Measurements from ENCODE around the gene NUAK2. TPM values are rescaled to one million over a fixed set of nuclear protein-coding genes. Genes with fewer than 3 reads are reported as not detected.

NUAK2 gene
- total RNA-seq, 6 experiments from 2014 or later, result 6.3 to 8.2 (median 7.3) TPM

DNA sequence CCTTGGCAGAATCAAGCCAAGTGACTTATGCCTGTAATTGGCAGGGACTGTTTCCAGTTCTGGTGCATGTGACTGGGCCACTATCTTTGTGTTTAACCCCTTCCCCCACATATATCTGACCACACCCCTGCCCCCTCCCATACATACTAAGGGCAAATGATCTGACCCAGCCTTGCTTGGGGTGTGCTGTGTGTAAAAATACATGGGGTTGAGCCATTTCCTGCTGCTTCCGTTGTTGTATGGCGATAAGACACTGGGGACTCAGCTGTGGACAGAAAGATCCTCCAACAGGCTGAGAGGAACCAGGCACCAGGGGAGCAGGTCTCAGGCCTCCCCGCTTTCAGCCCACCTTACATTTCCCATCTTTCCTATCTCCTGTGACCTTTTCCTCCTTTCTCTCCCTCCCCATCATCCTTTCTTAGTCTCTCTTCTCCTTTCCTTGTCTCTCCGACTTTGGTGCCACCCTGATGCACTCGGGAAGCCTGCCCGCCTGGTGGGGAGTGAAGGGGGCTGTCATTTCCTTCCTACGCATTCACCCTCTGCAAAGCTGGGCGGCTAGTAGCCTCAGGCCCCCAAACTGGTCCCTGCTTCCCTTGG lies 54.1 kb downstream of the NUAK2 start:
- Mint-ChIP-seq H3K27ac (no peak overlapping the region), H3K36me3 (ENCODE audit: low read depth) (peaks cover 4% of the 10 kb centered on the region; the same call in 1 of the 2 replicates), H3K9me3 (no peaks in the 10 kb centered on the region), H3K4me3 (no peak overlapping the region), H3K27me3 (ENCODE audit: insufficient read depth) (0 out of 2 replicates have a peak, but pooled peaks cover 2% of the 10 kb centered on the region), H3K4me1 (ENCODE audit: low read depth) (peaks cover 40% of the 10 kb centered on the region)
- TF ChIP-seq, protein P1, sequence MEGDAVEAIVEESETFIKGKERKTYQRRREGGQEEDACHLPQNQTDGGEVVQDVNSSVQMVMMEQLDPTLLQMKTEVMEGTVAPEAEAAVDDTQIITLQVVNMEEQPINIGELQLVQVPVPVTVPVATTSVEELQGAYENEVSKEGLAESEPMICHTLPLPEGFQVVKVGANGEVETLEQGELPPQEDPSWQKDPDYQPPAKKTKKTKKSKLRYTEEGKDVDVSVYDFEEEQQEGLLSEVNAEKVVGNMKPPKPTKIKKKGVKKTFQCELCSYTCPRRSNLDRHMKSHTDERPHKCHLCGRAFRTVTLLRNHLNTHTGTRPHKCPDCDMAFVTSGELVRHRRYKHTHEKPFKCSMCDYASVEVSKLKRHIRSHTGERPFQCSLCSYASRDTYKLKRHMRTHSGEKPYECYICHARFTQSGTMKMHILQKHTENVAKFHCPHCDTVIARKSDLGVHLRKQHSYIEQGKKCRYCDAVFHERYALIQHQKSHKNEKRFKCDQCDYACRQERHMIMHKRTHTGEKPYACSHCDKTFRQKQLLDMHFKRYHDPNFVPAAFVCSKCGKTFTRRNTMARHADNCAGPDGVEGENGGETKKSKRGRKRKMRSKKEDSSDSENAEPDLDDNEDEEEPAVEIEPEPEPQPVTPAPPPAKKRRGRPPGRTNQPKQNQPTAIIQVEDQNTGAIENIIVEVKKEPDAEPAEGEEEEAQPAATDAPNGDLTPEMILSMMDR (IDR thresholded peaks at IDR 0.05), result no peak
- no peak for DNase-seq

DNA sequence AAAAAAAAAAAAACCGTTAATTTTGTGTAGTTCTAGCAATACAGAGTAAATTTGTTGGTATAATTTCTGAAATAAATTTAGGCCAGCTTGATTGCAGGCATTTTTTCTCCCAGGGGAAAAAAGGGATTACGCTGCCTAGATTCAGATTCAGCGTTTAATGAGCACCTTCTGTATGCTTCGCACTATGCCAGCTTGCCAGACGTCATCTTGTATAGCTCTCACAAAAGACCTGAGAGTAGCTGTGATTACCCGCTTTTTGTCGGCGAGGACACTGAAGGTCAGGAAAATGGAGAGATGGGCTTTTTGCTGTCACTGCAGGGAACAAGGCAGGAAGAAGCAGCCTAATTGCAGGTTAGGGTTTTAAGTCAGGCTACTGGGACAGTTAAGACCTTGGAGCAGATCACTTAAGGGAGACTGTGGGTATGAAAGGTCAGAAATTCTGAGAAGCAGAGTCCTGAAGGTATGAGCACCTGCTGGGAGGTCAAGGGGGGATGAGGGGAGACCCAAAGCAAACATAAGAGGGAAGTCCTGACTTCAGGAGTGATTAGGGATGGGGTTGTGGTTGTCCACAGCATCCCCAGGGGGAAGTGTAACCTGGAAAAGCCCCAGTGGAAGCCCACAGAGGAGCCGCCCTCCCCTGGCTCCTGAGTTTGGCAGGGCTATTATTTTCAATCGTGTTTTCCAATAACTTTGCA lies 54.8 kb downstream of the NUAK2 start:
- Mint-ChIP-seq H3K27ac (no peak overlapping the region), H3K27me3 (ENCODE audit: insufficient read depth) (0 out of 2 replicates have a peak, but pooled peaks cover 2% of the 10 kb centered on the region), H3K4me3 (no peak overlapping the region), H3K36me3 (ENCODE audit: low read depth) (peaks cover 4% of the 10 kb centered on the region; the same call in 1 of the 2 replicates), H3K4me1 (ENCODE audit: low read depth) (peaks cover 44% of the 10 kb centered on the region), H3K9me3 (no peaks in the 10 kb centered on the region)
- TF ChIP-seq, protein P1 (IDR thresholded peaks at IDR 0.05), result no peak
- no peak for DNase-seq

DNA sequence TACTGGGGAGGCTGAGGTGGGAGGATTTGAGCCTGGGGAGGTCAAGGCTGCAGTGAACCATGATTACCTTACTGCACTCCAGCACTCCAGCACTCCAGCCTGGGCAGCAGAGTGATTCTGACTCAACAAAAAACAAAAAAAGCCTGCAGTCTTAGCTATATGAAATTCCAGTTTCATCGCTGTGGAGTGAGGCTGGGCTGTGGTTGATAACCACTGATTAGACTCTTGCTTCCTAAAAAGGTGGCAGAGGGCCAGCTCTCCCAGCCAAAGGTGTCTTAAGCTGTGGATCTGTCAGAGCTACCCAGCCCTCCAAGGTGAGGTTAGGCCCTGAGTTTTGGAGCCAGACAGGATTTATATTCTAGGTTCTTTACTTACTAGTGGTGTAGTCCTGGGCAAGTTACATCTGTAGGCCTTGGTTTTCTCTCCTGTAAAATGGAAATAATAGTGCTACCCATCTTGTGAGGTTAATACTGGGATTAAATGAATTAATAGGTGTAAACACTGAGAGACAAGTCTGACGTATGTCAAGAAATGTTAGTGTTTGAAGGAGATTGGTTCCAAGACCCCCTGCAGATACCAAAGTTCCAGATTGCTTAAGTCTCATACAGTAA lies 57.9 kb downstream of the NUAK2 start:
- Mint-ChIP-seq H3K9me3 (no peaks in the 10 kb centered on the region), H3K27ac (no peak overlapping the region), H3K27me3 (ENCODE audit: insufficient read depth) (0 out of 2 replicates have a peak, but pooled peaks cover 2% of the 10 kb centered on the region), H3K36me3 (ENCODE audit: low read depth) (no peaks in the 10 kb centered on the region), H3K4me1 (ENCODE audit: low read depth) (peaks cover 48% of the 10 kb centered on the region), H3K4me3 (no peak overlapping the region)
- DNase-seq, result peak; percentile 24
- TF ChIP-seq, protein P1 (IDR thresholded peaks at IDR 0.05), result no peak

DNA sequence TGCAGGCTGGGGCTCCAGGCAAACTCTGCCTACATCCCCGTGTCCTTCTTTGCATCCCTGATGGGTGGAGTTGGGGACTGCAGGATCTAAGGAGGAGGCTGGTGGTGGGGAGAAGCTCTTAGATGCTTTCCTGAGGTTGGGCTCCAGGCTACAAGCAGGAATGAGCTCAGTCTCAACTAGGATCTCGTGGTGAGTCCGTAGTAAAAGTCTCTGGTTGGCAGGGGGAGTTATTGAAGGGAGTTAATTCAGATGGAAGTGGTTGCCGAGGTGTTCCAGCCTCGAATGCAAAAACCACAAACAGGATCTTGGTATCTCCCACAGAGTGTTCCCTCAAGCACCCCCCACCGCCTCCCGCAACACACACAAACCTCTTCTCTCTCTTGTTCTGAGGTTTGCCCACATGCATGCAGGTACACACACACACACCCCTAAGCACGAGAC lies 58.8 kb downstream of the NUAK2 start:
- Mint-ChIP-seq H3K27me3 (ENCODE audit: insufficient read depth) (0 out of 2 replicates have a peak, but pooled peaks cover 2% of the 10 kb centered on the region), H3K4me3 (no peak overlapping the region), H3K27ac (peak overlapping the region; percentile 54), H3K9me3 (no peaks in the 10 kb centered on the region), H3K36me3 (ENCODE audit: low read depth) (no peaks in the 10 kb centered on the region), H3K4me1 (ENCODE audit: low read depth) (peaks cover 57% of the 10 kb centered on the region)
- TF ChIP-seq, protein P1 (IDR thresholded peaks at IDR 0.05), result no peak
- no peak for DNase-seq

DNA sequence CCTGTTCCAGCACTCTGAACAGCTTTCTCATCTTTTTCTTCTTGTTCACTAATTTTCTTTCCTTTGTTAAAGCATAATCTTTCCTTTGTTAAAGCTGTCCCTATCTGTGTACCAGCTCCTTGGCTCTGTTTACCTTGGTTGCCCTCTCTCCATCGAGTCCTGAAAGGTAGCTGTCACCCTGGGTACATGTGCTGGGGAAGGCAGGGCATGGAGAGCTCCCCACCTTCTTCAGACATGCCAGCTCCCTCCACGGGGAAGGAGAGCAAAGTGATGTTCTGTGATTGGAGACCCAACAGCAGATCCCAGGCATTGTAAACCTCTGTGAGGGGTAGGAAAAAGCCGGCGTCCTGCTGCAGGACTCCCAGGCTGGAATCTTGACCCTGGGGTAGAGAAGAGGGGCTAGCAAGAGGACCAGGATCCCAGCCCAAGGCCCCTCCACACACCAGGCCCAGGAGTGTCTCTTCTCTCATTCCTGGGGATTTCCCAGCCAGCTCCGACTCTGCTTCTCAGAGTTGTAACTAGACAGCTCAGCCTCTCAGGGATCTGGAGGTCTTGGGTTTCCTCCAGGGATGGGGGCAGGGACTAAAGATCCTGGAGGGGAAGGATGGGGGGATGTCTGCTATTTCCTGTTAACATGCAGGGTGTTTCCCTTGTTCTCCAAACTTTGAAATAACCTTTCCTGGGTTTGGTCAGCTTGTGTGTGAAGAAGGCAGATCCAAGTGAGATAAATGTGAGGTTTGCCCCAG lies 59.4 kb downstream of the NUAK2 start:
- Mint-ChIP-seq H3K36me3 (ENCODE audit: low read depth) (no peaks in the 10 kb centered on the region), H3K4me1 (ENCODE audit: low read depth) (peaks cover 59% of the 10 kb centered on the region), H3K4me3 (peak overlapping the region; percentile 55), H3K27ac (peak overlapping the region; percentile 54), H3K27me3 (ENCODE audit: insufficient read depth) (peaks cover 2% of the 10 kb centered on the region; the same call in 1 of the 2 replicates), H3K9me3 (no peaks in the 10 kb centered on the region)
- TF ChIP-seq, protein P1 (IDR thresholded peaks at IDR 0.05), result no peak
- peak; percentile 15 for DNase-seq
